Esophagus muscularis mucosa (tissue), 3 donors: Measurements from ENCODE around the gene ZNFX1.

Experiments used
- POLR2A ChIP-seq: fragments of 450-650 bp; IDR thresholded peaks from one replicate; pipeline ENCODE4 v1.6.1; 2017; ENCODE audit warnings: antibody characterized with exemption, moderate library complexity, mild to moderate bottlenecking, low read depth
- POLR2AphosphoS5 ChIP-seq, 2 donors: sonication (generic); formaldehyde crosslinking; IDR thresholded peaks; one replicate each; pipeline ENCODE4 v1.6.1; 2017; ENCODE audit warnings: antibody characterized with exemption in 2 of 2
- TF ChIP-seq, protein P1 (sequence below), 3 experiments: fragments of 200-600 bp in 2 of 3; fragments of 450-650 bp in 1 of 3; sonication (generic) in 2 of 3; IDR thresholded peaks; one replicate each; pipeline ENCODE4 v1.5.1; 2017 to 2019; ENCODE audit warnings: antibody characterized with exemption in 3 of 3, mild to moderate bottlenecking in 2 of 3, moderate library complexity in 1 of 3

DNA sequence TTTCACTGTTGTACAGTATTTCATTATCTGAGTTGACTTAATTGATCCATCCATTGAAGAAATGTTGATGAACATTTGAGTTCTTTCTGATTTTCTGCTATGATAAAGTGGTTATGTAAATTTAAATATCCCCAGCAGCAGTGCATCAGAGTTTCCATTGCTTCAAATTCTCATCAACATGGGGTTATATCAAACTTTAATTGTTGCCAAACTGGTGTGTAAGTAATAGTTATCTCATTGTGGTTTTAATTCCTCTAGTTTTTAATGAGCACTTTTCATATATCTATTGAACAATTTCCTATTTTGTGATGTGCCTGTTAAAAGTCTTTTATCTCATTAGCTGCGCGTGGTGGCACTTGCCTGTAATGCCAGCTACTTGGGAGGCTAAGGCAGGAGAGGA is 18.1 kb downstream of the ZNFX1 start:
- TF ChIP-seq POLR2A (no peak), POLR2AphosphoS5 (IDR thresholded peaks at IDR 0.05) (no peak)
- TF ChIP-seq, protein P1, sequence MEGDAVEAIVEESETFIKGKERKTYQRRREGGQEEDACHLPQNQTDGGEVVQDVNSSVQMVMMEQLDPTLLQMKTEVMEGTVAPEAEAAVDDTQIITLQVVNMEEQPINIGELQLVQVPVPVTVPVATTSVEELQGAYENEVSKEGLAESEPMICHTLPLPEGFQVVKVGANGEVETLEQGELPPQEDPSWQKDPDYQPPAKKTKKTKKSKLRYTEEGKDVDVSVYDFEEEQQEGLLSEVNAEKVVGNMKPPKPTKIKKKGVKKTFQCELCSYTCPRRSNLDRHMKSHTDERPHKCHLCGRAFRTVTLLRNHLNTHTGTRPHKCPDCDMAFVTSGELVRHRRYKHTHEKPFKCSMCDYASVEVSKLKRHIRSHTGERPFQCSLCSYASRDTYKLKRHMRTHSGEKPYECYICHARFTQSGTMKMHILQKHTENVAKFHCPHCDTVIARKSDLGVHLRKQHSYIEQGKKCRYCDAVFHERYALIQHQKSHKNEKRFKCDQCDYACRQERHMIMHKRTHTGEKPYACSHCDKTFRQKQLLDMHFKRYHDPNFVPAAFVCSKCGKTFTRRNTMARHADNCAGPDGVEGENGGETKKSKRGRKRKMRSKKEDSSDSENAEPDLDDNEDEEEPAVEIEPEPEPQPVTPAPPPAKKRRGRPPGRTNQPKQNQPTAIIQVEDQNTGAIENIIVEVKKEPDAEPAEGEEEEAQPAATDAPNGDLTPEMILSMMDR (IDR thresholded peaks at IDR 0.05) = no peak
